ENCODE measurements around the gene C11orf65.

GRCh38 chr11:108403052-108403451, 64.3 kb downstream of the C11orf65 start:
- TF ChIP-seq POLR2AphosphoS5 (IDR thresholded peaks at IDR 0.05; ENCODE audit: low read depth, low read length) = no peak
- TF ChIP-seq TAF1 (IDR thresholded peaks at IDR 0.05; ENCODE audit: borderline replicate concordance, low read depth, low read length) = no peak

Data from GM12892 (cell line).